HG03378 (cell line): Measurements from ENCODE around the gene NMT1.

ENCODE experiments used
- ATAC-seq: cut with Tn5 transposase; IDR thresholded peaks from one replicate; pipeline ENCODE4 v1.9.1; 2021; ENCODE audit warnings: mild to moderate bottlenecking, moderate library complexity; ENCODE audit not compliant: unreplicated experiment

The NMT1 gene

GRCh38 chr17:45132572-45133463 lies 71.7 kb downstream of the NMT1 start:
- no peak for ATAC-seq

- peak; percentile 84 for ATAC-seq
Observed at GRCh38 chr17:45135192-45135977, 74.3 kb downstream of the NMT1 start, which contains the start of gene ACBD4. TSS of gene ACBD4 (plus strand) at chr17:45135687. CDS start at chr17:45136145, 458 bp downstream.

GRCh38 chr17:45135978-45136791 lies 75.1 kb downstream of the NMT1 start:
- no peak for ATAC-seq

GRCh38 chr17:45136846-45137560 lies 75.9 kb downstream of the NMT1 start:
- no peak for ATAC-seq

GRCh38 chr17:45137561-45138305 lies 76.6 kb downstream of the NMT1 start:
- ATAC-seq: no peak

GRCh38 chr17:45138911-45139532 lies 77.9 kb downstream of the NMT1 start:
- no peak for ATAC-seq

- ATAC-seq: no peak
Observed at GRCh38 chr17:45139533-45139920, 78.4 kb downstream of the NMT1 start.

- ATAC-seq: no peak
Observed at GRCh38 chr17:45143094-45143670, 82.1 kb downstream of the NMT1 start.

- no peak for ATAC-seq
Observed at GRCh38 chr17:45143767-45144198, 82.7 kb downstream of the NMT1 start.

- no peak for ATAC-seq
Observed at GRCh38 chr17:45144199-45145034, 83.3 kb downstream of the NMT1 start.

GRCh38 chr17:45145035-45145389 lies 83.9 kb downstream of the NMT1 start:
- ATAC-seq: no peak

- ATAC-seq: no peak
Observed at GRCh38 chr17:45146166-45146565, 85.0 kb downstream of the NMT1 start.

- no peak for ATAC-seq
Observed at GRCh38 chr17:45146592-45146889, 85.4 kb downstream of the NMT1 start.

- no peak for ATAC-seq
Observed at GRCh38 chr17:45146890-45147580, 85.9 kb downstream of the NMT1 start.

- ATAC-seq: no peak
Observed at GRCh38 chr17:45147581-45148182, 86.6 kb downstream of the NMT1 start.

GRCh38 chr17:45148183-45149036 lies 87.3 kb downstream of the NMT1 start, which contains the start of gene HEXIM1:
TSS of gene HEXIM1 (plus strand) at chr17:45148475. CDS start at chr17:45149191, 716 bp downstream.
- peak; percentile 43 for ATAC-seq
